DND-41 (cell line): ENCODE data around the gene DNM2.

Source experiments
- ATAC-seq: fragments of 200-7000 bp; cut with Tn5 transposase; 3 replicates; pipeline ENCODE4 v1.9.1; 2021; ENCODE audit warnings: low read depth; ENCODE audit not compliant: insufficient read depth
- DNase-seq: peaks from one replicate; pipeline ENCODE4 v3.0.0-alpha.2; 2020
- H2AFZ ChIP-seq: 2 replicates; pipeline ENCODE4 v1.6.0; 2012; ENCODE audit warnings: low read depth, low read length
- H3K27ac ChIP-seq: 2 replicates; pipeline ENCODE4 v1.5.1; 2012; ENCODE audit warnings: low read length, inconsistent platforms
- H3K27me3 ChIP-seq: fragments of 200-600 bp; sonication (generic); 2 replicates; pipeline ENCODE4 v1.6.0; 2012; ENCODE audit warnings: low read length, mild to moderate bottlenecking, inconsistent platforms; ENCODE audit not compliant: insufficient read depth, poor library complexity
- H3K36me3 ChIP-seq: 2 replicates; pipeline ENCODE4 v1.5.1; 2012; ENCODE audit warnings: low read length, inconsistent platforms; ENCODE audit not compliant: insufficient read depth
- H3K4me1 ChIP-seq: 2 replicates; pipeline ENCODE4 v1.5.1; 2012; ENCODE audit warnings: mild to moderate bottlenecking, low read length; ENCODE audit not compliant: insufficient read depth
- H3K4me2 ChIP-seq: 2 replicates; pipeline ENCODE4 v1.6.0; 2012; ENCODE audit warnings: mild to moderate bottlenecking, moderate library complexity, low read length, inconsistent platforms; ENCODE audit not compliant: insufficient read depth
- H3K4me3 ChIP-seq, 2 experiments: fragments of 200-600 bp in 1 of 2; shearing (Covaris generic) in 1 of 2; 2 replicates each; pipeline ENCODE4 v1.5.1; 2012 to 2016; ENCODE audit warnings: inconsistent platforms in 2 of 2, low read length in 2 of 2, mild to moderate bottlenecking in 2 of 2, low read depth in 1 of 2, moderate library complexity in 1 of 2
- H3K79me2 ChIP-seq: 2 replicates; pipeline ENCODE4 v1.6.0; 2012; ENCODE audit warnings: low read length, inconsistent platforms; ENCODE audit not compliant: insufficient read depth
- H3K9ac ChIP-seq: 2 replicates; pipeline ENCODE4 v1.6.0; 2012; ENCODE audit warnings: low read depth, mild to moderate bottlenecking, inconsistent platforms, low read length, moderate library complexity
- H3K9me3 ChIP-seq: 2 replicates; pipeline ENCODE4 v1.5.1; 2012; ENCODE audit warnings: low read length, moderate library complexity, mild to moderate bottlenecking, inconsistent platforms; ENCODE audit not compliant: insufficient read depth, severe bottlenecking
- H4K20me1 ChIP-seq: 2 replicates; pipeline ENCODE4 v1.6.0; 2012; ENCODE audit warnings: low read length; ENCODE audit not compliant: insufficient read depth
- EZH2 ChIP-seq: IDR thresholded peaks from 3 replicates; pipeline ENCODE4 v1.6.1; 2012; ENCODE audit warnings: borderline replicate concordance, low read depth, mild to moderate bottlenecking, moderate library complexity, low read length, inconsistent platforms; ENCODE audit not compliant: severe bottlenecking
- TF ChIP-seq, protein P1 (sequence below): IDR thresholded peaks from 2 replicates; pipeline ENCODE4 v1.5.1; 2012; ENCODE audit warnings: borderline replicate concordance, low read length, moderate library complexity, mild to moderate bottlenecking; ENCODE audit not compliant: poor library complexity, severe bottlenecking; ENCODE audit errors: extremely low read depth

DNM2 gene

DNA sequence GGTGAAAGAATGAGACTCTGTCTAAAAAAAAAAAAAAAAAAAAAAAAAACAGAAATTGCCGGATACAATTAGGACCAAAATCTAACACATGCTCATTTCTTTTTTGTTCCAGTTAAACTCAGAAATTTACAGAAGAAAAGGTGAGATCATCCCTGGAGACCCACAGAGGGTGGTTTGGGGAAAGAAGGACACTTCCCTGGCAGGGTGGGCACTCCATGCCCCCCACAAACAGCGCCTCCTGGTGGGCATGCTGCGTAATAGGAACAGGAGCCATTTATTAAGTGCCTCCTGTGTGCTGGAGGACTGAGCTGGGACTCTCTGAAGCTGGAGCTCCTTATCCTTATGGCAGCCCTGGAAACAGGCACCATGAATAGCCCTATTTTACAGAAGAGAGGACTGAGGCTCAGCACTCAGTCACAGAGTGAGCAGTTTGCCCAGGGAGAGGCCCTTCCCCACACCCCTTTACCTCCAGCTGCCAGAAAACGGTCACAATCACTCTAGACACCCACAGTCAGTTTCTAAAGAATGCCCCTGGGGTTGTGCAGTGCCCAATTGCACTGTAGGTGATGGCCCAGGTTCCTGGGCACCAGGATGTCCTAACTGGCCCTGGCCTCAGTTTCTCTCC is 140.4 kb downstream of the DNM2 start:
- Histone ChIP-seq H2AFZ (0 out of 2 replicates have a peak overlapping the region, but pooled peaks have one; percentile 4), H4K20me1 (no peaks in the 10 kb centered on the region), H3K27me3 (no peaks in the 10 kb centered on the region), H3K36me3 (no peaks in the 10 kb centered on the region), H3K4me1 (no peaks in the 10 kb centered on the region), H3K9ac (no peak overlapping the region), H3K4me2 (no peak overlapping the region), H3K79me2 (no peaks in the 10 kb centered on the region), H3K4me3 (no peak overlapping the region), H3K27ac (no peak overlapping the region), H3K9me3 (no peaks in the 10 kb centered on the region)
- DNase-seq, result peak; percentile 54
- no peak for TF ChIP-seq EZH2
- TF ChIP-seq, protein P1, sequence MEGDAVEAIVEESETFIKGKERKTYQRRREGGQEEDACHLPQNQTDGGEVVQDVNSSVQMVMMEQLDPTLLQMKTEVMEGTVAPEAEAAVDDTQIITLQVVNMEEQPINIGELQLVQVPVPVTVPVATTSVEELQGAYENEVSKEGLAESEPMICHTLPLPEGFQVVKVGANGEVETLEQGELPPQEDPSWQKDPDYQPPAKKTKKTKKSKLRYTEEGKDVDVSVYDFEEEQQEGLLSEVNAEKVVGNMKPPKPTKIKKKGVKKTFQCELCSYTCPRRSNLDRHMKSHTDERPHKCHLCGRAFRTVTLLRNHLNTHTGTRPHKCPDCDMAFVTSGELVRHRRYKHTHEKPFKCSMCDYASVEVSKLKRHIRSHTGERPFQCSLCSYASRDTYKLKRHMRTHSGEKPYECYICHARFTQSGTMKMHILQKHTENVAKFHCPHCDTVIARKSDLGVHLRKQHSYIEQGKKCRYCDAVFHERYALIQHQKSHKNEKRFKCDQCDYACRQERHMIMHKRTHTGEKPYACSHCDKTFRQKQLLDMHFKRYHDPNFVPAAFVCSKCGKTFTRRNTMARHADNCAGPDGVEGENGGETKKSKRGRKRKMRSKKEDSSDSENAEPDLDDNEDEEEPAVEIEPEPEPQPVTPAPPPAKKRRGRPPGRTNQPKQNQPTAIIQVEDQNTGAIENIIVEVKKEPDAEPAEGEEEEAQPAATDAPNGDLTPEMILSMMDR, result peak; percentile 87
- peak; percentile 76 for ATAC-seq

DNA sequence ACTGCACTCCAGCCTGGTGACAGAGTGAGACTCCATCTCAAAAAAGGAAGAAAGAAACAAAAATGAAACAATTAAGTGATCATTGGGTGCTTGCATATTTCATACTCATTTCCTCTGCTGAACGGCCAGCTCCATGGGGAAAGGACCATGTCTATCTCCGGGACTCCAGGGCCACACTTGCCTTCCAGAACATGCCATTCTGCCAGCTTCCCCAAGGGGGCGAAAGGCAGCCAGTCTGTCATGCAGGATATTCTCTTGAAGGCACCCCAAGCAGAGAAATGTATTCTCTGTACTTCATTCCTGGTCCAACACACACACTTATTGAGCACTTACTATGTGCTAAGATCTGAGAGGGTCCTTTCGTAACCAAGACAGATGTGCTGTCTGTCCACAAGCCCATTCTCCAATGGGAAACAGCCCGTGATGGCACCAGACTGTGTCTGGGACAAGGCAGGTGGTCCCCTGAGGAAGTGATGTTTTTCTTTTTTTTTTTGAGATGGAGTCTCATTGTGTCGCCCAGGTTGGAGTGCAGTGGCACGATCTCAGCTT is 143.3 kb downstream of the DNM2 start:
- Histone ChIP-seq H2AFZ (no peak overlapping the region), H3K9ac (no peak overlapping the region), H3K4me2 (no peak overlapping the region), H3K36me3 (no peaks in the 10 kb centered on the region), H3K9me3 (no peaks in the 10 kb centered on the region), H3K4me1 (peaks cover 10% of the 10 kb centered on the region), H3K79me2 (no peaks in the 10 kb centered on the region), H3K27me3 (no peaks in the 10 kb centered on the region), H3K27ac (no peak overlapping the region), H3K4me3 (no peak overlapping the region), H4K20me1 (no peaks in the 10 kb centered on the region)
- ATAC-seq (no peak), DNase-seq (peak; percentile 52)
- no peak for TF ChIP-seq EZH2
- TF ChIP-seq, protein P1, result peak; percentile 71

DNA sequence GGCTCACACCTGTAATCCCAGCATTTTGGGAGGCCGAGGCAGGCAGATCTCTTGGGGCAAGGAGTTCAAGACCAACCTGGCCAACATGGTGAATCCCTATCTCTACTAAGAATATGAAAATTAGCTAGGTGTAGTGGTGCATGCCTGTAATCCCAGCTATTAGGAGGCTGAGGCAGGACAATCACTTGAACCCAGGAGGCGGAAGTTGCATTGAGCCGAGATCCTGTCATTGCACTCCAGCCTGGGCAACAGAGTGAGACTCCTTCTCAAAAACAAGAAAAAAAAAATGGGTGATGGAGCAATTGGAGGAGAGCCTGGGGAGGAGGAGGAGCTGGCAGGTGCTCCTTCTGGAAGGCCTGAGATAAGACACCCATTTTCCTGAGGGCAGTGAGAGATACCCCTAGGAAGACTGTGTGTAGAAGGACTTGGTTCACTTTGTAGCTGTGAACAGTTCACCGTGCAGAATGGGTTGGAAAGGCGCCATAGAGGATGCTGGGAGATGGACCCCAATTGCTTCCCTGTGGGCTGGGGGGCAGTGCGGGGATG is 144.8 kb downstream of the DNM2 start:
- H3K27ac ChIP-seq, result no peak overlapping the region
- DNase-seq (no peak), ATAC-seq (no peak)
- no peak overlapping the region for H3K4me2 ChIP-seq
- no peaks in the 10 kb centered on the region for H4K20me1 ChIP-seq
- no peak for TF ChIP-seq EZH2
- TF ChIP-seq, protein P1, result no peak
- peak overlapping the region; percentile 52 for H2AFZ ChIP-seq
- H3K36me3 ChIP-seq, result no peaks in the 10 kb centered on the region
- H3K9me3 ChIP-seq, result no peaks in the 10 kb centered on the region
- H3K4me1 ChIP-seq, result peaks cover 10% of the 10 kb centered on the region
- no peak overlapping the region for H3K9ac ChIP-seq
- H3K27me3 ChIP-seq, result no peaks in the 10 kb centered on the region
- H3K4me3 ChIP-seq, result no peak overlapping the region
- no peaks in the 10 kb centered on the region for H3K79me2 ChIP-seq
